HCT116 (cell line): ENCODE measurements around the gene EMILIN2. TPM values are rescaled to one million over a fixed set of nuclear protein-coding genes. Genes with fewer than 3 reads are reported as not detected.

ENCODE experiments used
- ATAC-seq: fragments of 200-7000 bp; cut with Tn5 transposase; 2 replicates; pipeline ENCODE4 v1.9.1; 2020; ENCODE audit warnings: mild to moderate bottlenecking, moderate library complexity
- BruUV-seq: library from RNA; stranded (reverse); fragments of 400-500 nt; replicated peaks from 2 replicates; lab custom pipeline; 2021; lab: Mats Ljungman, UMichigan
- CTCF ChIA-PET: fragments of 300-600 bp; sonication (Branson Sonifier 250); formaldehyde crosslinking; loops from one replicate; lab custom pipeline; 2021; ENCODE audit warnings: antibody characterized with exemption; lab: Charles Lee
- POLR2A ChIA-PET: fragments of 300-600, 350-600 bp; sonication (Branson Sonifier 250); formaldehyde crosslinking; loops from one replicate; lab custom pipeline; 2021; ENCODE audit warnings: antibody characterized with exemption; lab: Charles Lee
- RAD21 ChIA-PET, 2 experiments: fragments of 300-600 bp; sonication (Branson Sonifier 250); formaldehyde crosslinking; loops; one replicate each; lab custom pipeline; 2023; ENCODE audit warnings: low total read pairs in 2 of 2; ENCODE audit not compliant: uncharacterized antibody in 2 of 2, unreplicated experiment in 2 of 2, low non-redundant PET in 1 of 2; lab: Charles Lee
- DNase-seq: peaks from one replicate; pipeline ENCODE4 v3.0.0-alpha.2; 2010; ENCODE audit warnings: low read depth, low spot score
- H2AFZ ChIP-seq: fragments of 200-600 bp; shearing (Covaris generic), sonication (generic); 2 replicates; pipeline ENCODE4 v1.6.1; 2017; ENCODE audit warnings: low read depth, mixed run types, mixed read lengths, antibody characterized with exemption, low read length; ENCODE audit not compliant: poor library complexity, severe bottlenecking
- H3K27ac ChIP-seq: 2 replicates; pipeline ENCODE4 v1.5.1; 2012; ENCODE audit warnings: low read depth, low read length
- H3K27me3 ChIP-seq: fragments of 200-600 bp; sonication (generic); 2 replicates; pipeline ENCODE4 v1.6.1; 2016; ENCODE audit warnings: mixed run types, low read length, mixed read lengths; ENCODE audit not compliant: insufficient read depth
- H3K36me3 ChIP-seq, 2 experiments: fragments of 200-500 bp in 1 of 2; fragments of 200-600 bp in 1 of 2; sonication (Bioruptor generic) in 1 of 2; sonication (generic) in 1 of 2; 2 replicates each; pipeline versions ENCODE4 v1.5.1 to v1.6.1; 2014 to 2016; ENCODE audit warnings: low read length in 2 of 2, inconsistent platforms in 1 of 2, mixed read lengths in 1 of 2, mixed run types in 1 of 2; ENCODE audit not compliant: insufficient read depth in 2 of 2, control insufficient read depth in 1 of 2
- H3K4me1 ChIP-seq, 2 experiments: fragments of 200-600 bp in 1 of 2; sonication (generic) in 1 of 2; 2 replicates each; pipeline versions ENCODE4 v1.5.1 to v1.6.1; 2012 to 2017; ENCODE audit warnings: low read length in 2 of 2, inconsistent platforms in 1 of 2, mild to moderate bottlenecking in 1 of 2, mixed read lengths in 1 of 2, mixed run types in 1 of 2, moderate library complexity in 1 of 2; ENCODE audit not compliant: insufficient read depth in 2 of 2, control insufficient read depth in 1 of 2
- H3K4me2 ChIP-seq: fragments of 200-600 bp; sonication (generic); 2 replicates; pipeline ENCODE4 v1.6.1; 2017; ENCODE audit warnings: mixed run types, low read length, mixed read lengths
- H3K4me3 ChIP-seq, 2 experiments: fragments of 200-600 bp in 1 of 2; sonication (generic) in 1 of 2; replicated peaks in 1 of 2; 2 replicates each; pipeline ENCODE4 v1.5.1; 2011 to 2016; ENCODE audit warnings: low read length in 2 of 2, control low read depth in 1 of 2, low read depth in 1 of 2, mild to moderate bottlenecking in 1 of 2, mixed read lengths in 1 of 2, mixed run types in 1 of 2
- H3K79me2 ChIP-seq: fragments of 200-600 bp; sonication (generic); 2 replicates; pipeline ENCODE4 v1.6.1; 2017; ENCODE audit warnings: mild to moderate bottlenecking, mixed run types, low read length, moderate library complexity, mixed read lengths; ENCODE audit not compliant: insufficient read depth
- H3K9ac ChIP-seq: fragments of 200-600 bp; sonication (generic); 2 replicates; pipeline ENCODE4 v1.6.1; 2016; ENCODE audit warnings: low read length, mixed read lengths
- H3K9me2 ChIP-seq: fragments of 200-600 bp; sonication (generic), shearing (Covaris generic); 2 replicates; pipeline ENCODE4 v1.6.1; 2017; ENCODE audit warnings: mixed run types, mild to moderate bottlenecking, moderate library complexity; ENCODE audit not compliant: insufficient read depth
- H3K9me3 ChIP-seq, 2 experiments: fragments of 200-500 bp in 1 of 2; fragments of 200-600 bp in 1 of 2; sonication (Bioruptor generic) in 1 of 2; sonication (generic) in 1 of 2; 2 replicates each; pipeline ENCODE4 v1.6.1; 2014 to 2017; ENCODE audit warnings: low read length in 2 of 2, mixed read lengths in 2 of 2, inconsistent platforms in 1 of 2, low read depth in 1 of 2, mild to moderate bottlenecking in 1 of 2, mixed run types in 1 of 2, moderate library complexity in 1 of 2; ENCODE audit not compliant: control insufficient read depth in 1 of 2, insufficient read depth in 1 of 2
- H4K20me1 ChIP-seq: fragments of 200-600 bp; sonication (generic), shearing (Covaris generic); 2 replicates; pipeline ENCODE4 v1.6.1; 2017; ENCODE audit warnings: mixed run types, mild to moderate bottlenecking, moderate library complexity; ENCODE audit not compliant: insufficient read depth
- ATF3 ChIP-seq: IDR thresholded peaks from 2 replicates; pipeline ENCODE4 v1.6.1; 2012
- CEBPB ChIP-seq: IDR thresholded peaks from 2 replicates; pipeline ENCODE4 v1.6.1; 2012; ENCODE audit warnings: low read depth
- CTCF ChIP-seq, 3 experiments: fragments of 200-600 bp in 1 of 3; sonication (generic) in 1 of 3; IDR thresholded peaks in 2 of 3; conservative IDR thresholded peaks in 1 of 3; 2 replicates each; pipeline ENCODE4 v1.5.1; 2012 to 2017; ENCODE audit warnings: low read depth in 2 of 3, low read length in 2 of 3, antibody characterized with exemption in 1 of 3, borderline replicate concordance in 1 of 3, control low read depth in 1 of 3, mild to moderate bottlenecking in 1 of 3, mixed read lengths in 1 of 3, mixed run types in 1 of 3, moderate library complexity in 1 of 3; ENCODE audit not compliant: insufficient read depth in 1 of 3
- EZH2 ChIP-seq: fragments of 200-600 bp; sonication (generic); IDR thresholded peaks from 2 replicates; pipeline ENCODE4 v1.6.1; 2017; ENCODE audit warnings: antibody characterized with exemption, mixed run types
- EZH2phosphoT487 ChIP-seq: fragments of 200-600 bp; IDR thresholded peaks from 2 replicates; pipeline ENCODE4 v1.6.1; 2018; ENCODE audit warnings: antibody characterized with exemption, borderline replicate concordance
- FOSL1 ChIP-seq: IDR thresholded peaks from 2 replicates; pipeline ENCODE4 v1.6.1; 2012; ENCODE audit warnings: low read depth
- MAX ChIP-seq: IDR thresholded peaks from 2 replicates; pipeline ENCODE4 v1.6.1; 2012
- POLR2A ChIP-seq: IDR thresholded peaks from 2 replicates; pipeline ENCODE4 v1.7.0; 2011; ENCODE audit warnings: borderline replicate concordance; ENCODE audit not compliant: insufficient read depth, insufficient read length; ENCODE audit errors: extremely low read depth
- SIN3A ChIP-seq: IDR thresholded peaks from 2 replicates; pipeline ENCODE4 v1.6.1; 2012; ENCODE audit warnings: low read depth
- SP1 ChIP-seq: IDR thresholded peaks from 2 replicates; pipeline ENCODE4 v1.6.1; 2012; ENCODE audit warnings: low read depth
- TCF7L2 ChIP-seq: IDR thresholded peaks from 2 replicates; pipeline ENCODE4 v1.7.0; 2011; ENCODE audit warnings: borderline replicate concordance, inconsistent platforms; ENCODE audit not compliant: insufficient read depth, insufficient read length; ENCODE audit errors: extremely low read depth
- YY1 ChIP-seq: IDR thresholded peaks from 2 replicates; pipeline ENCODE4 v1.6.1; 2011; ENCODE audit warnings: low read length, low read depth, moderate library complexity, mild to moderate bottlenecking; ENCODE audit not compliant: insufficient replicate concordance; ENCODE audit errors: extremely low read depth
- ZBTB33 ChIP-seq: IDR thresholded peaks from 2 replicates; pipeline ENCODE4 v1.6.1; 2011; ENCODE audit warnings: mild to moderate bottlenecking, low read length, moderate library complexity; ENCODE audit not compliant: insufficient replicate concordance; ENCODE audit errors: extremely low read depth
- ZNF274 ChIP-seq: fragments of 200-500 bp; sonication (Bioruptor generic); IDR thresholded peaks from 2 replicates; pipeline ENCODE4 v1.6.1; 2014; ENCODE audit warnings: mild to moderate bottlenecking, low read depth, low read length, inconsistent platforms
- intact Hi-C: fragments of 100-400 bp; cut with micrococcal nuclease; formaldehyde crosslinking; loops from 2 replicates; pipeline ENCODE4 v1.10.0; 2022
- total RNA-seq: library from RNA; stranded (reverse); gene quantifications from one replicate; pipeline ENCODE4 v1.2.1, GENCODE V29; 2021; ENCODE audit not compliant: unreplicated experiment

EMILIN2 gene
- total RNA-seq, 1 experiment from 2014 or later: 23.4 TPM

GRCh38 chr18:2826581-2826980 is 20.2 kb upstream of the EMILIN2 start:
- Histone ChIP-seq H4K20me1 (no peaks in the 10 kb centered on the region), H3K9ac (no peak overlapping the region), H3K9me2 (no peaks in the 10 kb centered on the region), H3K27me3 (no peaks in the 10 kb centered on the region), H3K9me3 (no peaks in the 10 kb centered on the region), H2AFZ (no peak overlapping the region), H3K4me2 (no peak overlapping the region), H3K27ac (no peak overlapping the region), H3K4me1 (no peaks in the 10 kb centered on the region), H3K79me2 (no peaks in the 10 kb centered on the region), H3K36me3 (no peaks in the 10 kb centered on the region), H3K4me3 (no peak overlapping the region)
- ChIA-PET CTCF (no interaction called here), POLR2A (no interaction called here), RAD21 (no interaction called here)
- intact Hi-C loops: no loop called here
- no peak for DNase-seq
- TF ChIP-seq MAX (no peak), SIN3A (no peak)
- ATAC-seq: no peak
- no TSS peak for BruUV-seq

GRCh38 chr18:2827061-2827460 is 19.7 kb upstream of the EMILIN2 start:
- no peak for TF ChIP-seq FOSL1
- TF ChIP-seq SP1: no peak
- no peak for TF ChIP-seq CTCF (IDR thresholded peaks at IDR 0.05 in 2 of 3, conservative IDR thresholded peaks at IDR 0.05 in 1 of 3; ENCODE audit: borderline replicate concordance in 1 of 3, insufficient read depth in 1 of 3, low read depth in 2 of 3, low read length in 2 of 3)
- no peak for TF ChIP-seq ATF3
- no peak for TF ChIP-seq CEBPB
- TF ChIP-seq POLR2A: no peak
- no peak for TF ChIP-seq EZH2
- no peak for TF ChIP-seq TCF7L2
- no peak for TF ChIP-seq ZBTB33
- no peak for TF ChIP-seq EZH2phosphoT487
- TF ChIP-seq ZNF274: no peak
- no peak for TF ChIP-seq YY1
- CTCF ChIA-PET: no interaction called here
- RAD21 ChIA-PET: no interaction called here
- POLR2A ChIA-PET: no interaction called here
- Histone ChIP-seq H3K9me3 (no peaks in the 10 kb centered on the region), H3K79me2 (no peaks in the 10 kb centered on the region), H3K9me2 (no peaks in the 10 kb centered on the region), H2AFZ (no peak overlapping the region), H3K4me1 (no peaks in the 10 kb centered on the region), H3K36me3 (no peaks in the 10 kb centered on the region), H3K27me3 (no peaks in the 10 kb centered on the region), H3K27ac (no peak overlapping the region), H4K20me1 (no peaks in the 10 kb centered on the region), H3K4me2 (no peak overlapping the region), H3K4me3 (no peak overlapping the region), H3K9ac (no peak overlapping the region)
- ATAC-seq: no peak
- intact Hi-C loops: no loop called here
- BruUV-seq: no TSS peak
- DNase-seq: no peak
